Colonic mucosa (tissue), 4 donors: ENCODE measurements around the gene SCAF8. TPM values are rescaled to one million over a fixed set of nuclear protein-coding genes. Genes with fewer than 3 reads are reported as not detected.
"Not testable (repeated sequence)": the region's sequence is repeated elsewhere in the genome, so short reads cannot be mapped to it uniquely, and the experiment has no call there.

Experiments used
- DNase-seq: peaks from one replicate; pipeline ENCODE4 v3.0.0-alpha.2; 2020
- H3K27ac ChIP-seq: fragments of 200-600 bp; one replicate; pipeline ENCODE4 v1.8.0; 2021
- H3K27me3 ChIP-seq: fragments of 200-600 bp; one replicate; pipeline ENCODE4 v1.8.0; 2021
- H3K36me3 ChIP-seq: fragments of 200-600 bp; one replicate; pipeline ENCODE4 v1.8.0; 2021
- H3K4me1 ChIP-seq: fragments of 200-600 bp; one replicate; pipeline ENCODE4 v1.8.0; 2021; ENCODE audit warnings: mild to moderate bottlenecking
- H3K4me3 ChIP-seq: fragments of 200-600 bp; one replicate; pipeline ENCODE4 v1.8.0; 2021
- H3K9ac ChIP-seq, 2 donors: one replicate each; pipeline ENCODE4 v1.7.0; 2013; ENCODE audit warnings: control low read depth in 2 of 2, low read depth in 2 of 2, low read length in 2 of 2
- H3K9me3 ChIP-seq: fragments of 200-600 bp; one replicate; pipeline ENCODE4 v1.8.0; 2021
- CTCF ChIP-seq: fragments of 200-600 bp; IDR thresholded peaks from one replicate; pipeline ENCODE4 v1.8.0; 2022; ENCODE audit warnings: antibody characterized with exemption, mild to moderate bottlenecking
- intact Hi-C: fragments of 100-400 bp; cut with DNase I; formaldehyde crosslinking; loops from one replicate; pipeline ENCODE4 v1.14.1; 2022
- total RNA-seq, 2 donors: library from RNA; stranded (reverse); fragmentation: NEBNext Ultra II Directional in 1 of 2; extraction: Animal tissue kit (Norgen Biotek cat#: 25700) in 1 of 2; gene quantifications; one replicate each; pipeline ENCODE4 v1.2.1, GENCODE V29; 2021
- donor health status: healthy.
- donor health status: DM: no; HTN: no; CAD: no.
- donor health status: DM: no; HTN: no; CAD: no.

The SCAF8 gene
- total RNA-seq, 2 donors from 2014 or later, result 30.8 to 35.6 TPM

GRCh38 chr6:154709621-154710020 lies 23.6 kb upstream of the SCAF8 start:
- no peaks in the 10 kb centered on the region for H3K27me3 ChIP-seq
- H3K9me3 ChIP-seq, result no peaks in the 10 kb centered on the region
- intact Hi-C loops, result loop anchor here (10.0 kb wide), 1 partner anchor 925 kb away; no protein-coding TSS in a partner anchor
- no peaks in the 10 kb centered on the region for H3K4me1 ChIP-seq
- H3K9ac ChIP-seq, result no peak overlapping the region
- no peaks in the 10 kb centered on the region for H3K36me3 ChIP-seq
- no peak overlapping the region for H3K4me3 ChIP-seq
- no peak for TF ChIP-seq CTCF
- H3K27ac ChIP-seq, result no peak overlapping the region
- DNase-seq, result no peak

GRCh38 chr6:154710689-154711088 lies 22.5 kb upstream of the SCAF8 start:
- intact Hi-C loops, result no loop called here
- H3K9me3 ChIP-seq, result no peaks in the 10 kb centered on the region
- no peak for TF ChIP-seq CTCF

GRCh38 chr6:154715446-154715845 lies 17.8 kb upstream of the SCAF8 start:
- Histone ChIP-seq H3K4me3 (no peak overlapping the region), H3K36me3 (no peaks in the 10 kb centered on the region), H3K4me1 (no peaks in the 10 kb centered on the region), H3K27me3 (no peaks in the 10 kb centered on the region), H3K9ac (no peak overlapping the region), H3K9me3 (no peaks in the 10 kb centered on the region), H3K27ac (no peak overlapping the region)
- DNase-seq, result no peak
- intact Hi-C loops, result no loop called here
- no peak for TF ChIP-seq CTCF

More at GRCh38 chr6:154710689-154711088, 22.5 kb upstream of the SCAF8 start:
- no peak for DNase-seq
- Histone ChIP-seq H3K9ac (no peak overlapping the region), H3K4me1 (no peaks in the 10 kb centered on the region), H3K27me3 (no peaks in the 10 kb centered on the region), H3K36me3 (no peaks in the 10 kb centered on the region), H3K27ac (no peak overlapping the region), H3K4me3 (no peak overlapping the region)

- H3K9ac ChIP-seq, H3K27me3 ChIP-seq, H3K9me3 ChIP-seq, intact Hi-C loops, H3K4me3 ChIP-seq, H3K36me3 ChIP-seq, H3K27ac ChIP-seq, H3K4me1 ChIP-seq: not testable (repeated sequence)
- peak; percentile 41 for DNase-seq
Observed at GRCh38 chr6:154716350-154716749, 16.9 kb upstream of the SCAF8 start.

GRCh38 chr6:154719433-154719832 lies 13.8 kb upstream of the SCAF8 start:
- DNase-seq, result no peak
- peak overlapping the region; percentile 22 for H3K27ac ChIP-seq
- H3K4me1 ChIP-seq, result no peaks in the 10 kb centered on the region
- H3K27me3 ChIP-seq, result no peaks in the 10 kb centered on the region
- H3K9me3 ChIP-seq, result no peaks in the 10 kb centered on the region
- H3K36me3 ChIP-seq, result no peaks in the 10 kb centered on the region
- no peak overlapping the region for H3K4me3 ChIP-seq
- TF ChIP-seq CTCF, result no peak
- intact Hi-C loops, result no loop called here
- peak overlapping the region in 1 of 2 donors; percentile 38 for H3K9ac ChIP-seq

GRCh38 chr6:154719854-154720253 lies 13.4 kb upstream of the SCAF8 start:
- TF ChIP-seq CTCF, result no peak
- no peaks in the 10 kb centered on the region for H3K9me3 ChIP-seq
- H3K9ac ChIP-seq, result peak overlapping the region in 1 of 2 donors; percentile 38
- no peaks in the 10 kb centered on the region for H3K36me3 ChIP-seq
- no peak for DNase-seq
- no peak overlapping the region for H3K27ac ChIP-seq
- intact Hi-C loops, result no loop called here
- no peak overlapping the region for H3K4me3 ChIP-seq
- H3K27me3 ChIP-seq, result no peaks in the 10 kb centered on the region
- no peaks in the 10 kb centered on the region for H3K4me1 ChIP-seq
